Loucy (cell line): Measurements from ENCODE around the gene OR51A7.

Source experiments
- CTCF ChIP-seq: fragments of 200-600 bp; sonication (generic); conservative IDR thresholded peaks from 2 replicates; pipeline ENCODE4 v1.5.1; 2014; ENCODE audit warnings: mild to moderate bottlenecking, antibody characterized with exemption, low read length
- EZH2phosphoT487 ChIP-seq: fragments of 200-600 bp; IDR thresholded peaks from 2 replicates; pipeline ENCODE4 v1.6.1; 2018; ENCODE audit warnings: antibody characterized with exemption, mild to moderate bottlenecking, moderate library complexity, borderline replicate concordance

- TF ChIP-seq CTCF (no peak), EZH2phosphoT487 (no peak)
Measured at GRCh38 chr11:4916581-4916980, 13.0 kb downstream of the OR51A7 start.
